K562 treated with DMSO at 1 percent for 4 hours (cell line): ENCODE data around the gene MTMR4. TPM values are rescaled to one million over a fixed set of nuclear protein-coding genes. Genes with fewer than 3 reads are reported as not detected.

ENCODE experiments used
- total RNA-seq: library from RNA; unstranded; fragments of 300-600 nt; gene quantifications from 2 replicates; pipeline ENCODE4 v1.2.3, GENCODE V29; 2022; ENCODE audit not compliant: insufficient read depth

Gene MTMR4
- total RNA-seq = 9.9 and 20.0 TPM in 2 replicates

DNA sequence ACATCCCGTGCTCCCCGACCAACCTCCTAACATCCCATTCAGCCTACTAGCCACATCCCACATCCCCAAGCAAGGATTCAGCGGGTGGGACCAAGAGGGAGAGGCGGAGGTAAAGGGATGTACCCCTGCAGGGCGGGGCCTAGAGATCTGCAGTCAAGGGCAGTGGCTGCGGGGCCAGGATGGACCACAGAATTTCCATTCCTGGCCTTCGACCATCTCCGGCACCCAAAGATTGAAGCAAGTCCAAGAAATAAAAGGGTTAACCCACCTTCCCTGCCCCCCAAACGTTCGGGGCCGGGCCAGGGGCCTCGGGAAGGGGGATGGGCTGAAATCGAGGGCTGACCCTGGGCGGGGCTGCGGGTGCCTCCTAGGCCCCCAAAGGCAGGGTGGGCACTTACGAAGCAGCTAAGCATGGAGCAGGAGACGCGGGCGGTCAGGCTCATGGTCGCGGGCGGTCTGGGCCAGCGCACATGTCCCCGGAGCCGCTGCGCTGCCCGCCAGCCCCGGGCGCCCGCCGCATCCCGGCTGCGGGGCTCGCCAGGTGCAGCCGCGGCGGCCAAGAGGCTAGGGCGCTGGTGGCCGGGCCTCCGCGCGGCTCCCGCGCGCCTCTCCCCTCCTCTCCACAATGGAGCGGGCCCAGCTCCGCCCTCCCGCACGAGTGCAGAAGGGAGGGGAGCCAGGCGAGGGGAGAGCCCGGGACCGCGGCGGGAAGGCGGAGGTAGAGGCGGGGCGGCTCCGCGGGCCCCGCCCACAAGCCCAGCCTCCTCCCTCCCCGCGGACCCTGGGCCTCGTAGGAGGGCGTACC lies at the start of gene MTMR4:
Gene MTMR4 (minus strand): TSS at position 674 of the 805 bp plus-strand sequence. CDS start 231 bp downstream, at position 443.

DNA sequence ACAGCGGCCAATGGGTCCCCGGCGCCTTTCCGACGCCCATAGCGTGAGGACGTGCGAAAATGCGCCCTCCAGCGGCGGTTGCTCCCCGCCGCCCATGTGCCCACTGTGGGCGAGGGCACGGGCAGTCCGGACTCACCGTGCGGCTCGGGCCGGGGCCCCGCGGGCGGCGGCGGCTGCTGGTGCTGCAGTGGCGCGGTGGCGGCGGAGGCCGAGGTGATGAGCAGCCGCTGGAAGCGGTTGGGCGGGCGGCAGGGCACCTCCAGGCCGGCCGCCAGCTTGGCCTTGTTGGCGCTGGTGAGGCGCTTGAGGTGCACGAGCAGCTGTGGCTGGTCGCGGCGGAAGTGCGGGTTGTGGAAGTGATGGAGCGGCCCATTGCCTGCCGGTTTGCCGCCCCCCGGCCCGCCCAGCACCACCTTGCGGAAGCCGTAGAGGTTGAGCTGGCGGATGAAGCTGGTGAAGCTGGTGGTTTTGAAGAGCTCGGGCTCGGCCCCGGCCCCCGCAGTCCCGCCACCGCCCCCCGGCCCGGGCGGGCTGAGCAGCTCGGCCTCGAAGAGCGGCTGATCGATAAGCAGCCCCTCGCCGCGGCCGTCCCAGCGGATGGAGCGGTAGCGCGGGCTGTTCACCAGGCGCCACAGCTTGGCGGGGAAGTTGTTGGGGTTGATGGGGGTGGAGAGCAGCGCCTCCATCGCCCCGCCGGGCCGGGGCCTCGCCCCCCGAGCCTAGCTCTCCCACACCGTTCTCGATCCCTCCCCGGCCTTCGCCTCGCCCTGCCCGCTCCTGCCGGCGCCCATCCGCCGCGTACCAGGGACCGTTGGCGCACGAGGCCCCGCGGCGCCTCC lies 26.6 kb downstream of the MTMR4 start, which contains the start of gene HSF5:
Gene HSF5 (minus strand): TSS at position 820 of the 839 bp plus-strand sequence. CDS start 134 bp downstream, at position 686.

Other genes starting within 250 kb of the MTMR4 start
- not detected in 2 replicates for gene MPO, start 233.7 kb downstream of the MTMR4 start, total RNA-seq
- gene TSPOAP1, start 185.8 kb downstream of the MTMR4 start, total RNA-seq = 5.5 and 7.0 TPM in 2 replicates
- gene SUPT4H1, start 162.4 kb downstream of the MTMR4 start, total RNA-seq = 76.1 and 89.8 TPM in 2 replicates
- 3.0 and 4.6 TPM in 2 replicates for gene RNF43, start 97.1 kb downstream of the MTMR4 start, total RNA-seq
- gene HSF5, start 26.2 kb downstream of the MTMR4 start, total RNA-seq = not detected in 2 replicates
- 0.40 and 0.64 TPM in 2 replicates for gene TEX14, start 177.4 kb upstream of the MTMR4 start, total RNA-seq
- gene RAD51C, start 178.0 kb upstream of the MTMR4 start, total RNA-seq = 55.0 and 78.2 TPM in 2 replicates
- 5.6 and 7.4 TPM in 2 replicates for gene PPM1E, start 241.2 kb upstream of the MTMR4 start, total RNA-seq